Neural cell (in vitro differentiated cells): ENCODE results near the gene SLX4IP. TPM values are rescaled to one million over a fixed set of nuclear protein-coding genes. Genes with fewer than 3 reads are reported as not detected.

Experiments used
- H2AFZ ChIP-seq: fragments of 200-600, 300-800 bp; sonication (generic), shearing (Covaris generic); 2 replicates; pipeline ENCODE4 v1.6.0; 2014; ENCODE audit warnings: low read depth, mild to moderate bottlenecking, antibody characterized with exemption, low read length, moderate library complexity
- H3F3A ChIP-seq: fragments of 200-600 bp; shearing (Covaris generic); 2 replicates; pipeline ENCODE4 v1.6.1; 2016; ENCODE audit warnings: mild to moderate bottlenecking, moderate library complexity, mixed read lengths, antibody characterized with exemption, low read length; ENCODE audit not compliant: insufficient read depth, poor library complexity, severe bottlenecking
- H3K27ac ChIP-seq: fragments of 200-600, 300-800 bp; sonication (generic), shearing (Covaris generic); 2 replicates; pipeline ENCODE4 v1.5.1; 2014; ENCODE audit warnings: mild to moderate bottlenecking, low read length, moderate library complexity
- H3K27me3 ChIP-seq: fragments of 300-800, 200-600 bp; sonication (generic), shearing (Covaris generic); 2 replicates; pipeline ENCODE4 v1.6.0; 2014; ENCODE audit warnings: mild to moderate bottlenecking, low read depth, low read length, moderate library complexity; ENCODE audit not compliant: insufficient read depth
- H3K36me3 ChIP-seq: fragments of 300-800, 200-600 bp; sonication (generic), shearing (Covaris generic); 2 replicates; pipeline ENCODE4 v1.5.1; 2014; ENCODE audit warnings: mild to moderate bottlenecking, antibody characterized with exemption, low read length, moderate library complexity; ENCODE audit not compliant: insufficient read depth
- H3K4me2 ChIP-seq: fragments of 300-800, 200-600 bp; sonication (generic), shearing (Covaris generic); 2 replicates; pipeline ENCODE4 v1.6.0; 2014; ENCODE audit warnings: mild to moderate bottlenecking, low read length
- H3K4me3 ChIP-seq: fragments of 300-800, 200-600 bp; sonication (generic), shearing (Covaris generic); 2 replicates; pipeline ENCODE4 v1.5.1; 2014; ENCODE audit warnings: mild to moderate bottlenecking, low read length, moderate library complexity
- H3K79me2 ChIP-seq: fragments of 200-600 bp; shearing (Covaris generic); replicated peaks from 2 replicates; pipeline ENCODE4 v1.6.0; 2014; ENCODE audit warnings: mild to moderate bottlenecking, low read length, moderate library complexity; ENCODE audit not compliant: insufficient read depth
- H3K9ac ChIP-seq: fragments of 300-800, 200-600 bp; sonication (generic), shearing (Covaris generic); 2 replicates; pipeline ENCODE4 v1.6.1; 2016; ENCODE audit warnings: mild to moderate bottlenecking, low read length, mixed read lengths
- H3K9me2 ChIP-seq: fragments of 200-600 bp; shearing (Covaris generic); 2 replicates; pipeline ENCODE4 v1.6.1; 2016; ENCODE audit warnings: mild to moderate bottlenecking, low read length, mixed read lengths; ENCODE audit not compliant: insufficient read depth
- H3K9me3 ChIP-seq: fragments of 200-600, 300-800 bp; sonication (generic), shearing (Covaris generic); 2 replicates; pipeline ENCODE4 v1.6.1; 2016; ENCODE audit warnings: mild to moderate bottlenecking, mixed run types, low read length, moderate library complexity, mixed read lengths
- H4K20me1 ChIP-seq: fragments of 200-600 bp; shearing (Covaris generic); 2 replicates; pipeline ENCODE4 v1.6.1; 2016; ENCODE audit warnings: mild to moderate bottlenecking, mixed run types; ENCODE audit not compliant: insufficient read depth
- CTCF ChIP-seq: fragments of 450-650 bp; IDR thresholded peaks from 2 replicates; pipeline ENCODE4 v1.5.1; 2014; ENCODE audit warnings: antibody characterized with exemption, mild to moderate bottlenecking, moderate library complexity; ENCODE audit not compliant: poor library complexity, severe bottlenecking
- EP300 ChIP-seq: fragments of 450-650 bp; conservative IDR thresholded peaks from 2 replicates; pipeline ENCODE4 v1.6.1; 2014; ENCODE audit warnings: antibody characterized with exemption, mild to moderate bottlenecking, moderate library complexity; ENCODE audit not compliant: poor library complexity, severe bottlenecking
- EZH2 ChIP-seq: fragments of 200-600, 300-800 bp; shearing (Covaris generic), sonication (generic); IDR thresholded peaks from 2 replicates; pipeline ENCODE4 v1.6.1; 2014; ENCODE audit warnings: antibody characterized with exemption, low read length, borderline replicate concordance, mild to moderate bottlenecking; ENCODE audit not compliant: insufficient read depth, poor library complexity, severe bottlenecking
- MXI1 ChIP-seq: fragments of 450-650 bp; conservative IDR thresholded peaks from 2 replicates; pipeline ENCODE4 v1.6.1; 2014; ENCODE audit warnings: antibody characterized with exemption, mild to moderate bottlenecking; ENCODE audit not compliant: poor library complexity, severe bottlenecking
- POLR2AphosphoS5 ChIP-seq: IDR thresholded peaks from 2 replicates; pipeline ENCODE4 v1.6.1; 2012
- RAD21 ChIP-seq: fragments of 450-650 bp; conservative IDR thresholded peaks from 2 replicates; pipeline ENCODE4 v1.6.1; 2014; ENCODE audit warnings: antibody characterized with exemption, mild to moderate bottlenecking, moderate library complexity
- REST ChIP-seq: IDR thresholded peaks from 2 replicates; pipeline ENCODE4 v1.6.1; 2012; ENCODE audit warnings: borderline replicate concordance
- SMC3 ChIP-seq: fragments of 450-650 bp; conservative IDR thresholded peaks from 2 replicates; pipeline ENCODE4 v1.6.1; 2014; ENCODE audit warnings: antibody characterized with exemption, mild to moderate bottlenecking, moderate library complexity; ENCODE audit not compliant: poor library complexity
- TAF1 ChIP-seq: IDR thresholded peaks from 2 replicates; pipeline ENCODE4 v1.6.1; 2012; ENCODE audit warnings: low read depth
- polyA plus RNA-seq: library from polyadenylated mRNA; depleted of rRNA; stranded (reverse); fragments of >200 nt; gene quantifications from 2 replicates; pipeline ENCODE4 v1.2.3, GENCODE V29; 2014

Gene SLX4IP
- polyA plus RNA-seq, 1 donor from 2014 or later, result 6.4 TPM

GRCh38 chr20:10504608-10504993 lies 69.5 kb downstream of the SLX4IP start:
- H3K36me3 ChIP-seq, result no peaks in the 10 kb centered on the region
- H3K4me3 ChIP-seq, result no peak overlapping the region
- TF ChIP-seq EP300 (no peak), REST (no peak), SMC3 (no peak), RAD21 (no peak), EZH2 (no peak), MXI1 (no peak), CTCF (no peak), POLR2AphosphoS5 (no peak), TAF1 (no peak)
- no peaks in the 10 kb centered on the region for H3K9me2 ChIP-seq
- no peak overlapping the region for H3K4me2 ChIP-seq
- H3K27me3 ChIP-seq, result no peaks in the 10 kb centered on the region
- H2AFZ ChIP-seq, result no peak overlapping the region
- no peak overlapping the region for H3K9ac ChIP-seq
- H4K20me1 ChIP-seq, result no peaks in the 10 kb centered on the region
- no peaks in the 10 kb centered on the region for H3K79me2 ChIP-seq
- H3F3A ChIP-seq, result no peaks in the 10 kb centered on the region
- no peak overlapping the region for H3K27ac ChIP-seq
- no peaks in the 10 kb centered on the region for H3K9me3 ChIP-seq

- no peak for TF ChIP-seq EP300
- no peak for TF ChIP-seq TAF1
- TF ChIP-seq REST, result no peak
- TF ChIP-seq MXI1, result no peak
- no peak for TF ChIP-seq RAD21
- TF ChIP-seq EZH2, result no peak
- no peak for TF ChIP-seq CTCF
- no peak for TF ChIP-seq SMC3
- TF ChIP-seq POLR2AphosphoS5, result no peak
- Histone ChIP-seq H3K9ac (no peak overlapping the region), H3K4me2 (no peak overlapping the region), H3K9me2 (no peaks in the 10 kb centered on the region), H3K36me3 (no peaks in the 10 kb centered on the region), H3K4me3 (no peak overlapping the region), H3F3A (no peaks in the 10 kb centered on the region), H2AFZ (no peak overlapping the region), H3K79me2 (no peaks in the 10 kb centered on the region), H3K9me3 (no peaks in the 10 kb centered on the region), H3K27ac (no peak overlapping the region), H3K27me3 (no peaks in the 10 kb centered on the region), H4K20me1 (no peaks in the 10 kb centered on the region)
These were observed 70.1 kb downstream of the SLX4IP start for GRCh38 chr20:10504994-10505730.
